CD1c-positive myeloid dendritic cell (primary cell): Measurements from ENCODE around the gene TRAPPC3L.
"Not testable (repeated sequence)": the region's sequence is repeated elsewhere in the genome, so short reads cannot be mapped to it uniquely, and the experiment has no call there.

ENCODE experiments used
- DNase-seq: peaks from one replicate; pipeline ENCODE4 v3.0.0-alpha.2; 2016; ENCODE audit errors: extremely low spot score

Gene TRAPPC3L

GRCh38 chr6:116513224-116513875 is 32.1 kb downstream of the TRAPPC3L start:
- DNase-seq: no peak

DNA sequence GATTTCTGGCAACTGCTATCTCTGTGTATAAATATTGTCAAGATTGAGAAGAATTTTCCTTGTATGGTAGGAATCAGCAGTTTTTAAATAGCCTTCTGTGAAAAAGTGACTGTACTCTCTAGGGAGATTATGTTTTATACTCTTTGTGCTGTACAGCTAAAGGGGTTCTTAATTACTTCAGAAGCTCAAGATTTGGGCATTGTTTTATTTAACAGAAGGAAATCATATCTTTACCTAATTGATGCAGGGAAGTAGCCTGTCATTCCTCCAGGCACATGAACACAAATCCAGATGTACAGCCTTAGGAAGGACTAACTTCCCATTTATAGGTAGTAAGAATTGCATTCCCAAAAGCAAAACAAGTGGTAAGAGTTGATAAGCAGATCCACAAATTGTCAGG is 32.8 kb downstream of the TRAPPC3L start:
- no peak for DNase-seq

GRCh38 chr6:116512111-116512559 is 33.3 kb downstream of the TRAPPC3L start:
- no peak for DNase-seq

GRCh38 chr6:116511424-116512110 is 33.9 kb downstream of the TRAPPC3L start, which contains the start of gene CALHM5:
Gene CALHM5 (plus strand): TSS chr6:116511639. CDS start chr6:116511697, 58 bp downstream.
- DNase-seq: no peak

- no peak for DNase-seq
Observed at GRCh38 chr6:116508527-116508926, 37.0 kb downstream of the TRAPPC3L start.

GRCh38 chr6:116507324-116507723 is 38.2 kb downstream of the TRAPPC3L start:
- no peak for DNase-seq

DNA sequence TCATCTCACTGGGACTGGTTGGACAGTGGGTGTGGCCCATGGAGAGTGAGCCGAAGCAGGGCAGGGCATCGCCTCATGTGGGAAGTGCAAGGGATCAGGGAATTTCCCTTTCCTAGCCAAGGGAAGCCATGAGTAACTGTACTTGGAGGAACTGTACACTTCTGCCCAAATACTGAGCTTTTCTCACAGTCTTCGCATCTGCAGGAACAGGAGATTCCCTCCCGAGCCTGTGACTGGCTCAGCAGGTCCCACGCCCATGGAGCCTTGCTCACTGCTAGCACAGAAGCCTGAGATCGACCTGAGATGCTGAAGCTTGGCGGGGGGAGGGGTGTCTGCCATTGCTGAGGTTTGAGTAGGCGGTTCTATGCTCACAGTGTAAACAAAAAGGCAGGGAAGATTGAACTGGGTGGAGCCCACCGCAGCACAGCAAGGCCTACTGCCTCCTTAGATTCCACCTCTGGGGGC is 44.5 kb downstream of the TRAPPC3L start:
- peak; percentile 50 for DNase-seq

GRCh38 chr6:116497113-116497676 is 48.3 kb downstream of the TRAPPC3L start:
- DNase-seq: no peak

- DNase-seq: not testable (repeated sequence)
Observed at GRCh38 chr6:116495161-116495560, 50.3 kb downstream of the TRAPPC3L start.

DNA sequence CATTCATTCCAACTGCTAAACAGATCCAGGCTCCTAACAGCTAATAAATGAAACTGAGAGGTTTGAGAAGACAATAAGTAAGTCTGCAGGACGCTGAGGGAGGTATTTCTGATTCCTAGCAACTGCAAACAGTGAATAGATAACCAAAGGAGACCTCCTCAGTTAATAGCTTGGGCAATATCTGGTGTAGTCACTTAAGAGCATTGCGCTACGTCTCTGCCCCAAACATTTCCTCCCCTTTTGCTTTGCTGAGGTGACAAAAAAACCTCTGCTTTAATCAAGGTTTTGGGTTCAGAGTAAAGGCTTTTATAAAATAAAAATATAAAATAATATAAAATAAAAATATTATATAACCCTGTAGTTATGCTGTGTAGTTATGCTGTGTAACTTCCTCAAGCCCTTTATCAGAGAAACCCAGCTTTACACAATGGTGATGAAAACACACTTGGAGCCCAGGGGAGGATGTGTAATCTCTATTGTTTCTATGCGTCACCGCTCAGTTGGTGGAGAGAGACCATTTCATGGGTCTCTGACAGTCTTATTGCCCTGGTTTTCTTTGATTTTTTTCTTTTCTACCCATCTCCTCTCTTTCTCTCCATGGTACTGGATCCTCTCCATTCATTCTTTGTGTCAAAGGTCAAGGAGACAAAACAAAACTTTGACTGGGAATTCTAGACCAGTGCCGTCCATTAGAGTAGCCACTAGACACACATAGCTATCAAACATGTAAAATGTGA is 53.0 kb downstream of the TRAPPC3L start:
- DNase-seq: peak; percentile 54

GRCh38 chr6:116491610-116492330 is 53.7 kb downstream of the TRAPPC3L start:
- no peak for DNase-seq

DNA sequence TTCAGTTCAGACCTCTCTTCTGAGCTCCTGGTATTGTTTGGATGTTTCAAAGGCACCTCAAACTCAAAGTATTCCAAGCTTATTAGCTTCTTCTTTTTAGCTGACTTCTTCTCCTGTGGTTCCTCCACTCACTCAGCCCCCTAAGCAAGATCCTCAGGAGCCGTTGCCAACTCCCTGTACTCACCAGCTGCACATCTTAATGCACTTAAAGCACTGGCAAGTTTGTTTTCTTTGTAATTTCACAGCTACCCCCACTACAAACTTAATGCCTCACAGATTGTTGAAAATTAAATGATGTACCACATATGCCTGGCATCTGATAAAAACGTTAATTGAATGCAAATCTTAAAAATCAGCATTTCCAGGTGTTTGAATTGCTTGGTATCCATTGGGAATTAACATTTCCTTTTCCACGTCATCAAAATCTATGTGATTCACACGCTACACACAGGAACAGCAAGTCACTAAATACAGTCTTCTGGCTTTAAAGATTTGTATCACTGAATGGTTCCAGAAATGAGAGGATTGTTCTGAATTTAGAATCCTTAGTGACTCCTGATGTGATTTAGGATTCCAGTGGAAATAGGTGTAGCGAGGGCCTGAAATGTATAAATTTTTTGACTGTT is 59.8 kb downstream of the TRAPPC3L start:
- DNase-seq: no peak

DNA sequence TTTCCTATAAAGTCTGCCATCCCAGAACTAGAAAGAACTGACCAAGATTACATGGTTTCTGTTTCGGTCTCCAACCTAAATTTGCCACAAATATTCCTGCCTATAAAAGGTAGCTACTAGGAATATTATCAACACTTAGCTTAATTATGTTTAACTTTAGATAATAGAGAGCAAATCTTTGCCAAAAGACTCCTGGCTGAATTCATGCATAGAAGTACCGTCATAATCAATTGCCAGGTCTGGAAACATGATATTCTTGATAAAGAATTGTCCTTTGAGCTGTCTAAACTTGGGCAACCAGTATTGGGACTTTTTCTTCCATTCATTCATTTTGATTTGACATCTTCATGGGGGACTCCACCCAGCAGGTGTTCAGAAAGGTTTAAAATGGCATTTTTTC is 61.9 kb downstream of the TRAPPC3L start:
- no peak for DNase-seq

DNA sequence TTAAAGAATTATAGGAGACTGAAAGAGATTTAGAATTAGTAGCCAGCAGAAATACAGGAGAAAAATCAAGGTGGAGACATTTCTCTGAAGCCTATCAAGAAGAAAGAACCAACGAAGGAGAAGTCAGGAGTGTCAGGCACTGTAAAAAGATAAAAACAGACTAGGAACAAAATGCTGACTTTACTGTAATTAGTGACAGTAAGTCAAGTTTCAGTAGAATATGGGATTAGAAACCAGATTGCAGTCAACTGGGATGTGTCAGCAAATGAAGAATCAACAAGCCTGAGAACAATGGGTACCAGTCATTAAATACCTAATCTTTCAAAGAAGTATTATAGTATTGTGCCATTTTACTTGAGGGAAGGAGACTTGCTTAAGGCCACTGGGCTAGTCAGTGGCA is 62.7 kb downstream of the TRAPPC3L start:
- DNase-seq: no peak

DNA sequence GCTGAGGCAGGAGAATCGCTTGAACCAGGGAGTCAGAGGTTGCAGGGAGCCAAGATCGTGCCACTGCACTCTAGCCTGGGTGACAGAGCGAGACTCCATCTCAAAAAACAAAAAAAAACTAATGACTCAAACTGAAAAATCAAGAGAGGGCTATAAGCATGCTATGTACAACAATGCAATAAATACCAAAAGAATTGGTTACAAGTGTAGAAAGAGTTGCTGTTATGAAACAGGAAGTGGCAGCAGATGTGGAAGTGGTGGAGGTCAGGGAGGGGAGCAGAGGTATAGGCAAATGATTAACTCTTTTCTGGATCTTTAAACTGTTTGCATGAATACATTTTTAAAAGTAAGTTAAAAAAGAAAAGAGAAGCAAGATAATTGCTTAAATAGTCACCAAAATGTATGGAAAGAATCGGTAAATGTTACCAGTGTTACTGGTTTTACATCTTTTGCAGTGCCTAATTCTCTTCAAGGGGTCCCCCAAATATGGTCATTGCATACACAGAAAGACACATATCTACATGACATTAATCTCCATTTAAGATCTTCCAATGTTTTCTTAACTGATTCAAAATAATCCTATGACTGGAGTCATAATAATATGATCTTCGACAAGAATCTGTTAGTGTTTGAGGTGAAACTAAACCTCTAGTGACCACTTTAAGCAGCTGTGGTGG is 69.3 kb downstream of the TRAPPC3L start:
- peak; percentile 78 for DNase-seq

GRCh38 chr6:116475141-116475540 is 70.3 kb downstream of the TRAPPC3L start:
- DNase-seq: peak; percentile 65

DNA sequence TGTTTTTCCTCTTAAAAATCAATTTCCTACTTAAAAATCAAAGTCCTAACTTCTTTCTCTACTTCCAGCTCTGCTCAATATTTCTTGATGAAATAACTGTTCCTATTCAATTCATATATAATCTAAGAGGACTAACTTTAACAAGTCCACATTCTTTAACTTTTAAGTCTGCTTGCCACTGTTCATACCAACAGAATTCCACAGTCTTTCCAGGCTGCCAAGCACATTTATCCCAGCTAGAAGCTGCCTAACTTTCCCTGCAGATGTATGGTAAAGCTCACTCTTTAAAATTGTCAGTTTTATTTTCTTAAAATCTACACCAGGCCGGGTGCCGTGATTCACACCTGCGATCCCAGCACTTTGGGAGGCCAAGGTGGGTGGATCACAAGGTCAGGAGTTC is 72.8 kb downstream of the TRAPPC3L start:
- no peak for DNase-seq

DNA sequence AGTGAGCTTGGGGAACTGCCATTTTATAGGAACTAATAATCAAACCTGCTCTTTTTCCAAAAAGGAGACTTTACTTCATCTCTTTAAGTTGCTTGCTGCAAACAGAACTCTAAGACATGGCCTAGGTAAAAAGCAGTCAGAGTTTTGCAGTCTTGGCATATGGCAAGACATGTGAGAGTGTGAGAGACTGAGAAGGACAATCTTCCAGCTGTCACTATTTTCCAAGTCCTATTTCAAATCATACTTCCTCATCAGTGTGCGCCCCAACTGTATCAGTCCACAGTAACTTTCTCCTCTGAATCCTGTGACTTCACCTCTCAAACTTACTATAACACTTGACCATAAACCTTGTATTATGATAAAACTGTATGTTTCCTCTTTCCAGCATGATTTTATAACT is 74.0 kb downstream of the TRAPPC3L start:
- peak; percentile 27 for DNase-seq

DNA sequence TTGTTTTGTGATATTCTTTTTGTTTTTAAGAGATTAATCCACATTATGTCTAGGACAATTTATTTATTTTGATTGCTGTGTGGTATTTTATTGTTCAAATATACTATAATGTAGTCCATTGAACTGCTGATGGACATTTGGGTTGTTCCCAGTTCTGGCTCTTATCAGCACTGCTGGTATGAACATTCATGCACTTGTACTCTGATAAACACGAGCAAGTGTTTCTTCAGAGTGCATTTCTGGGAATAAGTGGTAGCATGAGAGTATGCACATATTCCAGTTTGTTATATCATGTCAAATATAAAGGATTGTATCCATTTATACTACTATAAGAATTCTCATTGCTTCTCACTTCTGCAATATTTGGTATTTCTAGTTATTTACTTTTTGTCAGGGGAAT is 77.2 kb downstream of the TRAPPC3L start:
- DNase-seq: no peak

- no peak for DNase-seq
Observed at GRCh38 chr6:116467514-116467913, 78.0 kb downstream of the TRAPPC3L start.

- DNase-seq: no peak
Observed at GRCh38 chr6:116467096-116467495, 78.4 kb downstream of the TRAPPC3L start.
